ENCODE data around the gene NOPCHAP1.

- TF ChIP-seq CTCF (IDR thresholded peaks at IDR 0.05), result no peak
- no peak for TF ChIP-seq POLR2A (IDR thresholded peaks at IDR 0.05)
Measured at GRCh38 chr12:104971306-104971705, 14.8 kb upstream of the NOPCHAP1 start.
